Effector CD8-positive, alpha-beta T cell (primary cell): Measurements from ENCODE around the gene NR2F1-AS1.

Experiments
- DNase-seq: peaks from one replicate; lab custom pipeline; 2025; lab: John Stamatoyannopoulos, UW

Gene NR2F1-AS1

DNA sequence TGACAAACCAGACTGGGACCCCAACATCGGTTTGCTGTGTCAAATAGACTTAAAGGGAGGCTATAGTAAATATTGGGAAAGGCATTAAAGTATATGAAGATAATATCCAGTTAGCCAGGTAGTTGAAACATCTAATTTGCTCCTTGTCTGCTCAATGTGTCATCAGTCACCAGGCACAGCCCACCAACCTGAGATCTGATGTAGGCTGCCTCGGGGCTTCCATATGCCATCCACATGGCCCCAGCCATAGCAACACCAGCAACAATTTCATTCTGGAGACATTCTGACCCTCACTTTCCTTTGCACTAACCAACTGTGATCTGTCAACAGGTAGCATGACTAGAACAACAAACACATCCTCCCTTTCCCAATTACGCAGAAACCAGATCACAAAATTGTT lies 196.0 kb downstream of the NR2F1-AS1 start:
- no peak for DNase-seq

DNA sequence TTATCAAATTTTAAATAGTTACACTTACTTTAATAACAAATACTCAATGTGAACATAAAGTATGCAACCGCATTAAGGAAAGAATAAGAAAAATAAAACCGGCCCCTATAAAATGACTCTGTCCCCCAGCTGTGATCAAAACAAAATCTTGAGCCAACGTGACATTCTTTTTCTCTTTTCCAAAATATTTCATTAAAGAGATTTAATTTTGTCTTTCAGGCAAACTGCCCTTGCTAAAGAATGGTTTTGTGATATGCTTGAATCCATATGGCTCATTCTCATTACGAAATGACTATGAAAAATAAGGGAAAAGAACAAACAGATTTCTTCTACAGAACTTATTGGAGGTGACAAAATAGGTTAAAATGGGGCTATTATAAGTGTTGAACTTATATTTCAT lies 197.0 kb downstream of the NR2F1-AS1 start:
- no peak for DNase-seq

DNA sequence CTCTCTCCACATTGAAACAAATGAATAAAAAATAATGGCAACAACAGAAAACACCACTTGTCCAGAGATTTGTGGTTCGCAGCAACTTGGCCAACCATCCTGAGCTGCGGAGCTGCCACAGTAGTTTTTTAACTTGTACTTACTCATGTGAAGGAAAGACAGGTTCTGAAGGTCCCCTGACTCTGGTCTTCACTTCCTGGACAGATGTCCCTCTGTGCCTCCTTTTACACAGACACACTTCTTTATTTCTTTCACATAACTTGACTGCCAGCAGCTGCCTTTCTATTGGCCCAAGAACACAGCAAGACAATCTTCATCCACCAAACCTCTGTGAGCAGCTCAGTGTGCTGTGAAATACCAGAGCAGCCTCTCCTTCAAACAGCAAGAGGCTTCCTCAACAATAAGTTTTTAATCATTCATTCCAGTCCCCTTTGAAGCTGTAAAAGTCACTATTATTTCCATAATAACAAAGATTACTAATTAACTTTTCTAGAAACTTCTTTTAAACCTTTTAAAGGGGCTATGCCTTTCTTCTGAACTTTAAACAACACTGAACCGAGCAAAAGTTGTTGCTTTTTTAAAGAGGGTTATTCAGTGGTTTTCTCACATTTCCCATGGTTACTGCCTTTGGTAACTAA lies 198.7 kb downstream of the NR2F1-AS1 start:
- no peak for DNase-seq

DNA sequence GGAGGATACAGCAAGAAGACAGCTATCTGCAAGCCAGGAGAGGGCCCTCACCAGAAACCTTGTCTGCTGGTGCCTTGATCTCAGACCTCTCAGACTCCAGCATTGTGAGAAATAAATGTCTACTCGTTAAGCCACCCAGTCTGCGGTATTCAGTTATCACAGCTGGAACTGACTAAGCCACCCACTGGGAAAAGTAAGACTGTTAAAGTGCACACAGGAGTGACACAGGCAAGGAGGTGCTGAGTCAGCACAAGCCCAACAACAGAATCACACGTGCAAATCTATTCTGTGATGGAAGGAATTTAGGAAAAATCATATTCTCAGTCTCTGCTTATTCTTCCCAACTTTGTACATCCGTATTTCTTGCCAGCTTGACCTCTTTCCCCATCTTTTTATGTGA lies 200.0 kb downstream of the NR2F1-AS1 start:
- no peak for DNase-seq

DNA sequence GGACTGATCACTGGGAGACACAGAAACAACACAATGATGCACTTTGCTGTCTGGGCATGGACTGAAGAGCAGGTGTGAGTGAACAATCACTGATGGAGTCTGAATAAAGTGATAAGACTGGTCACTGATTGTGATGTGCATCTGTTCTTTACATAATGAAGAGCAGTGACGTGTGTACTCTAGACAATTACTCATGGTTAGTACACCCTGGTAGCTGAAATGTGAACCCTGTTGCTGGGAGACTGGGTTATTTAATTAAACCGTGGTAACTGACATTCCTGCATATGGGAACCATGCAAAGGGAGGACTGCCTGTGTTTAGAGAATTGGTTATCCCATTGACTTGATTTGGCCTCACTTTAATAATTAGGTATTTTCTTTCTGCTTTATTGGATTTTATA lies 202.9 kb downstream of the NR2F1-AS1 start:
- DNase-seq = no peak

DNA sequence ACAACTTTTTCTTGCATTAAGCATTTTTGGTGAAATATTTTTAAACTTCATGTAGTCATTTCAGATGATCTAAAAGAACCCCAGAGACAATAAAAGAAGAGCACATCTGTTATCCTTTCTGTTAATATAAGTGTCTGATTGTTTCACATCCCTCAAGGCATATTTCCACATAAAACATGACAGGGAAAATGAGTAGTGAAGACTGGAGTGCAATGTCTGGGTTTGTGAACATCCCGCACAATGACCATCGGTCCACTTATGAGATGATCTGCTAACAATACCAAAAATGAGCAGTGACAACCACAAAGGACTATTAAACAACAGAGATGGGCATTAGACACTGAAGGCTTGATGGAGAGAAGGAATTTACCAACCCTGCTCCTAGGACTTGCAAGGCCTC lies 209.1 kb downstream of the NR2F1-AS1 start:
- DNase-seq = no peak

DNA sequence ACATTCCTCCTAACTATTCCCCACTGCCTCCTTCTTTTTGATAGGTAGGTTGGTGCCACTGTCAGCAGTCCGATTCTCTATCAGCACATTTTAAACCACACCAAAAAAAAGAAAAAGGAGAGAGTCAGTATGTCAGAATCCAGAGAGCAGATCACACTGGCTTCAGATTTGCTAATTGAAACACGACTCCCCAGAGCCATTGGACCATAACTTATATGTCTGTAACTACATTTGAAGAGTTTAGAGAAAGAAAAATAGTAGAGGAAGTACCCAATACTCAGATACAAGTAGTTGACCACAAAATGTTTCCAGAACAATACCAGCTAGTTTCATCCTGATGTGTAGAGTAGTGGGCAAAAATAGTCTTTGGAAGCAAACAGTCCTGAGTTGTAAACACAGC lies 216.6 kb downstream of the NR2F1-AS1 start:
- no peak for DNase-seq

DNA sequence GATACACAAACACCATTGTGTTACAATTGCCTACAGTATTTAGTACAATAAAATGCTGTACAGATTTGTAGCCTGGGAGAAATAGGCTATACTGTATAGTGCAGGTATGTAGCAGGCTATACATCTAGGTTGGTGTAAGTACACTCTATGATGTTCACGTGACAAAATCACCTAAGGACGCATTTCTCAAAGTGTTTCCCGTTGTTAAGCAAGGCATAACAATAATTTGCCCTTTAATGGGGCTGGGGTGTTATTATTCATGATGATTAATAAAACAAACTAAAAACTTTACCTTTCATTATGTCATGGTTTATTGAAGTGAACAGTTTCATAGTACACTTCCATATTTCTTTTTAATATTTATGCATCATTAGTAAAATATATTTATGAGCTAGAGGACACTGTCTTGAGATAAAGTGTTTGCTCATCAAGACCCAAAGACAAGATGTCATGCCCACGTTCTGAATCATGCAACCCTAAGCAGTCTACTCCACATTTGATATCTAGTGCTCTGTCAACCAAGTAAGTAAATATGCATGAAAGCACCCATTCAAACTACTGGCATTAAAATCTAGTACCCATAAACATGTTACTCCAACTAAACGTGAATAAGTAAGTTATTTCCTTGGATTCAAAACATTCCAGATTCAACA lies 220.5 kb downstream of the NR2F1-AS1 start:
- no peak for DNase-seq

DNA sequence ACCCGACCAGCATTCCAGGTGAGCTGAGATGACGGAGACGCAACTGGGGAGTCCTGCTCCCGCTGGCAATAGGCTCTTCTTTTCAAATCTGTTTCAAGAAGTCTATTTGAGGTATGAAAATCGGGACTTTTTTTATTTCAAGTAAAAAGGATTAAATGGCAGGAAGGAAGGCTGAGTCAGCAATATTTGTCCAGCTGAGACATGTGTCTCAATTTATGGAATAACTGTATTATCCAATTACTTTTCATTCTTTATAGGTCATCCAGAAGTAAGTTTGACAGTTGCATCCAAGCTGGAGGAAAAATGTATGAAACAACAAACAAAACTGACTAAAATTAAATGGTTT lies 221.1 kb downstream of the NR2F1-AS1 start:
- DNase-seq = no peak
